Stomach (tissue), 9 donors: ENCODE data around the gene SCN11A. TPM values are rescaled to one million over a fixed set of nuclear protein-coding genes. Genes with fewer than 3 reads are reported as not detected.

Experiments used
- DNase-seq, 2 donors: peaks; one replicate each; pipeline versions ENCODE4 v3.0.0 to v3.0.0-alpha.2; 2013 to 2019
- H3K27ac ChIP-seq, 5 donors: fragments of 200-600 bp in 4 of 5; sonication (generic) in 4 of 5; one replicate each; pipeline ENCODE4 v1.5.1; 2013 to 2019; ENCODE audit warnings: mild to moderate bottlenecking in 1 of 5, moderate library complexity in 1 of 5
- H3K27me3 ChIP-seq, 3 donors: fragments of 200-600 bp; sonication (generic); one replicate each; pipeline ENCODE4 v1.5.1; 2017 to 2019; ENCODE audit warnings: mixed run types in 1 of 3
- H3K36me3 ChIP-seq, 4 donors: fragments of 200-600 bp; sonication (generic); 1 replicate in 3 of 4; 2 replicates in 1 of 4; pipeline ENCODE4 v1.5.1; 2016 to 2019
- H3K4me1 ChIP-seq, 4 donors: fragments of 200-600 bp; sonication (generic); one replicate each; pipeline ENCODE4 v1.5.1; 2016 to 2019
- H3K4me3 ChIP-seq, 4 donors: fragments of 200-600 bp; sonication (generic) in 3 of 4; one replicate each; pipeline ENCODE4 v1.5.1; 2016 to 2019; ENCODE audit warnings: mild to moderate bottlenecking in 1 of 4
- H3K9me3 ChIP-seq, 4 donors: fragments of 200-600 bp; sonication (generic); one replicate each; pipeline ENCODE4 v1.5.1; 2016 to 2019
- EP300 ChIP-seq: sonication (generic); formaldehyde crosslinking; IDR thresholded peaks from one replicate; pipeline ENCODE4 v1.6.1; 2017; ENCODE audit warnings: antibody characterized with exemption
- POLR2A ChIP-seq, 4 donors: fragments of 450-650 bp; IDR thresholded peaks; one replicate each; pipeline ENCODE4 v1.6.1; 2016; ENCODE audit warnings: antibody characterized with exemption in 4 of 4, control low read depth in 2 of 4, mild to moderate bottlenecking in 1 of 4, moderate library complexity in 1 of 4
- POLR2AphosphoS5 ChIP-seq, 3 donors: sonication (generic); formaldehyde crosslinking; IDR thresholded peaks; one replicate each; pipeline ENCODE4 v1.6.1; 2016; ENCODE audit warnings: antibody characterized with exemption in 3 of 3
- WGBS, 5 donors: extraction: QIAGEN DNeasy Blood & Tissue Kit in 3 of 5; methylation state at CpG; one replicate each; pipeline versions ENCODE4 v1.1.5 to v1.1.7; 2013 to 2018; 5-methylcytosine and 5-hydroxymethylcytosine counted together
- intact Hi-C: fragments of 100-400 bp; cut with DNase I; formaldehyde crosslinking; loops from one replicate; pipeline ENCODE4 v1.15.1; 2023; ENCODE audit warnings: low total_unique reads
- polyA plus RNA-seq, 3 donors: library from polyadenylated mRNA; stranded (reverse); fragments of 200-250 nt; gene quantifications; one replicate each; pipeline ENCODE4 v1.2.3, GENCODE V29; 2013
- total RNA-seq, 5 donors: library from RNA; depleted of rRNA; stranded (reverse); fragments of >200 nt; gene quantifications; one replicate each; pipeline versions ENCODE4 v1.1.0 to v1.2.3, GENCODE V29; 2014 to 2016
- TF ChIP-seq, protein P1 (sequence below), 7 experiments: fragments of 450-650 bp in 4 of 7; fragments of 200-600 bp in 3 of 7; sonication (generic) in 3 of 7; IDR thresholded peaks; one replicate each; pipeline ENCODE4 v1.5.1; 2016 to 2019; ENCODE audit warnings: antibody characterized with exemption in 7 of 7, control low read depth in 2 of 7, mild to moderate bottlenecking in 1 of 7
- donor health status: healthy with polysubstance abuse.
- donor health status: Bipolar disorder and iron deficiency.
- donor health status: healthy.

SCN11A gene
- total and polyA plus RNA-seq, 8 donors = 0.14 to 1.1 (median 0.15) TPM; not detected in 5

GRCh38 chr3:39024497-39024896, 27.2 kb downstream of the SCN11A start:
- TF ChIP-seq POLR2AphosphoS5 (IDR thresholded peaks at IDR 0.05) (no peak), POLR2A (IDR thresholded peaks at IDR 0.05) (no peak), EP300 (no peak)
- TF ChIP-seq, protein P1, sequence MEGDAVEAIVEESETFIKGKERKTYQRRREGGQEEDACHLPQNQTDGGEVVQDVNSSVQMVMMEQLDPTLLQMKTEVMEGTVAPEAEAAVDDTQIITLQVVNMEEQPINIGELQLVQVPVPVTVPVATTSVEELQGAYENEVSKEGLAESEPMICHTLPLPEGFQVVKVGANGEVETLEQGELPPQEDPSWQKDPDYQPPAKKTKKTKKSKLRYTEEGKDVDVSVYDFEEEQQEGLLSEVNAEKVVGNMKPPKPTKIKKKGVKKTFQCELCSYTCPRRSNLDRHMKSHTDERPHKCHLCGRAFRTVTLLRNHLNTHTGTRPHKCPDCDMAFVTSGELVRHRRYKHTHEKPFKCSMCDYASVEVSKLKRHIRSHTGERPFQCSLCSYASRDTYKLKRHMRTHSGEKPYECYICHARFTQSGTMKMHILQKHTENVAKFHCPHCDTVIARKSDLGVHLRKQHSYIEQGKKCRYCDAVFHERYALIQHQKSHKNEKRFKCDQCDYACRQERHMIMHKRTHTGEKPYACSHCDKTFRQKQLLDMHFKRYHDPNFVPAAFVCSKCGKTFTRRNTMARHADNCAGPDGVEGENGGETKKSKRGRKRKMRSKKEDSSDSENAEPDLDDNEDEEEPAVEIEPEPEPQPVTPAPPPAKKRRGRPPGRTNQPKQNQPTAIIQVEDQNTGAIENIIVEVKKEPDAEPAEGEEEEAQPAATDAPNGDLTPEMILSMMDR (IDR thresholded peaks at IDR 0.05) = no peak
- intact Hi-C loops = no loop called here
- no peaks in the 10 kb centered on the region for H3K27me3 ChIP-seq

GRCh38 chr3:39022286-39022630, 29.5 kb downstream of the SCN11A start:
- TF ChIP-seq POLR2AphosphoS5 (IDR thresholded peaks at IDR 0.05) (no peak), EP300 (no peak), POLR2A (IDR thresholded peaks at IDR 0.05) (no peak)
- TF ChIP-seq, protein P1 (IDR thresholded peaks at IDR 0.05) = no peak
- DNase-seq = no peak
- no peak overlapping the region for H3K4me3 ChIP-seq
- H3K27me3 ChIP-seq = no peaks in the 10 kb centered on the region
- no peaks in the 10 kb centered on the region for H3K9me3 ChIP-seq
- H3K4me1 ChIP-seq = no peaks in the 10 kb centered on the region
- intact Hi-C loops = no loop called here
- H3K36me3 ChIP-seq = no peaks in the 10 kb centered on the region
- H3K27ac ChIP-seq = no peak overlapping the region

More at GRCh38 chr3:39024497-39024896, 27.2 kb downstream of the SCN11A start:
- no peak for DNase-seq
- no peaks in the 10 kb centered on the region for H3K4me1 ChIP-seq
- no peak overlapping the region for H3K27ac ChIP-seq
- H3K4me3 ChIP-seq = no peak overlapping the region
- H3K36me3 ChIP-seq = no peaks in the 10 kb centered on the region
- no peaks in the 10 kb centered on the region for H3K9me3 ChIP-seq

- Histone ChIP-seq H3K9me3 (no peaks in the 10 kb centered on the region), H3K27me3 (no peaks in the 10 kb centered on the region), H3K4me1 (no peaks in the 10 kb centered on the region), H3K36me3 (no peaks in the 10 kb centered on the region), H3K4me3 (no peak overlapping the region), H3K27ac (no peak overlapping the region)
- WGBS, 5 donors = 76 to 87% (median 82%) methylated on average over 4 of the region's 4 CpGs
- no peak for TF ChIP-seq EP300
- TF ChIP-seq POLR2AphosphoS5 (IDR thresholded peaks at IDR 0.05) = no peak
- TF ChIP-seq, protein P1 (IDR thresholded peaks at IDR 0.05) = no peak
- TF ChIP-seq POLR2A (IDR thresholded peaks at IDR 0.05) = no peak
- DNase-seq = no peak
- intact Hi-C loops = no loop called here
These were observed 30.1 kb downstream of the SCN11A start for GRCh38 chr3:39021465-39022285.

- H3K27ac ChIP-seq = no peak overlapping the region
- no peaks in the 10 kb centered on the region for H3K9me3 ChIP-seq
- no peaks in the 10 kb centered on the region for H3K36me3 ChIP-seq
- H3K4me1 ChIP-seq = no peaks in the 10 kb centered on the region
- WGBS, 5 donors = 60 to 72% (median 66%) methylated on average over 1 of the region's 1 CpG
- intact Hi-C loops = no loop called here
- H3K4me3 ChIP-seq = no peak overlapping the region
- TF ChIP-seq, protein P1 (IDR thresholded peaks at IDR 0.05) = no peak
- TF ChIP-seq EP300 (no peak), POLR2AphosphoS5 (IDR thresholded peaks at IDR 0.05) (no peak), POLR2A (IDR thresholded peaks at IDR 0.05) (no peak)
- H3K27me3 ChIP-seq = no peaks in the 10 kb centered on the region
- DNase-seq = no peak
These were observed 30.7 kb downstream of the SCN11A start for GRCh38 chr3:39021029-39021428.
